OCI-LY7 (cell line): Measurements from ENCODE around the gene AP5S1. TPM values are rescaled to one million over a fixed set of nuclear protein-coding genes. Genes with fewer than 3 reads are reported as not detected.

Experiments used
- BruUV-seq: library from RNA; stranded (reverse); fragments of 400-500 nt; replicated peaks from 2 replicates; lab custom pipeline; 2021; lab: Mats Ljungman, UMichigan
- CTCF ChIA-PET: fragments of 300-600 bp; sonication (Branson Sonifier 250); formaldehyde crosslinking; loops from one replicate; lab custom pipeline; 2022; ENCODE audit warnings: antibody characterized with exemption; ENCODE audit not compliant: unreplicated experiment; lab: Charles Lee
- POLR2A ChIA-PET: fragments of 300-600 bp; sonication (Branson Sonifier 250); formaldehyde crosslinking; loops from one replicate; lab custom pipeline; 2022; ENCODE audit warnings: antibody characterized with exemption; lab: Charles Lee
- DNase-seq: peaks from one replicate; pipeline ENCODE4 v3.0.0-alpha.2; 2015; ENCODE audit warnings: low spot score
- H2AFZ ChIP-seq: fragments of 200-600 bp; sonication (generic), shearing (Covaris generic); 2 replicates; pipeline ENCODE4 v1.6.1; 2014; ENCODE audit warnings: mild to moderate bottlenecking, antibody characterized with exemption, low read length, moderate library complexity
- H3K27ac ChIP-seq: fragments of 200-600 bp; sonication (generic); 2 replicates; pipeline ENCODE4 v1.5.1; 2014; ENCODE audit warnings: mixed run types, low read depth, mild to moderate bottlenecking, moderate library complexity, low read length, inconsistent platforms; ENCODE audit not compliant: poor library complexity, severe bottlenecking
- H3K36me3 ChIP-seq: fragments of 200-600 bp; sonication (generic); 2 replicates; pipeline ENCODE4 v1.6.1; 2014; ENCODE audit warnings: mild to moderate bottlenecking, antibody characterized with exemption, low read length, moderate library complexity, mixed read lengths; ENCODE audit not compliant: insufficient read depth
- H3K4me1 ChIP-seq: fragments of 200-600 bp; sonication (generic); 2 replicates; pipeline ENCODE4 v1.5.1; 2014; ENCODE audit warnings: mild to moderate bottlenecking, low read length; ENCODE audit not compliant: insufficient read depth, poor library complexity, severe bottlenecking
- H3K4me2 ChIP-seq: fragments of 200-600 bp; sonication (generic); 2 replicates; pipeline ENCODE4 v1.6.1; 2014; ENCODE audit warnings: mild to moderate bottlenecking, low read length
- H3K4me3 ChIP-seq: fragments of 200-600 bp; sonication (generic); 2 replicates; pipeline ENCODE4 v1.5.1; 2014; ENCODE audit warnings: mild to moderate bottlenecking, low read depth, low read length; ENCODE audit not compliant: poor library complexity, severe bottlenecking
- H3K79me2 ChIP-seq: fragments of 200-600 bp; sonication (generic); 2 replicates; pipeline ENCODE4 v1.6.1; 2016; ENCODE audit warnings: low read depth, mild to moderate bottlenecking, low read length, moderate library complexity, mixed read lengths; ENCODE audit not compliant: insufficient read depth
- H3K9me2 ChIP-seq: fragments of 200-600 bp; sonication (generic); 2 replicates; pipeline ENCODE4 v1.6.1; 2016; ENCODE audit warnings: mild to moderate bottlenecking, low read length, mixed read lengths; ENCODE audit not compliant: insufficient read depth
- H3K9me3 ChIP-seq: fragments of 200-600 bp; sonication (generic); 2 replicates; pipeline ENCODE4 v1.6.1; 2014; ENCODE audit warnings: mild to moderate bottlenecking, mixed run types, low read length, mixed read lengths
- H4K20me1 ChIP-seq: fragments of 200-600 bp; sonication (generic); 2 replicates; pipeline ENCODE4 v1.6.1; 2014; ENCODE audit warnings: mild to moderate bottlenecking, antibody characterized with exemption, low read length, moderate library complexity, mixed read lengths; ENCODE audit not compliant: insufficient read depth
- CTCF ChIP-seq: fragments of 200-600 bp; sonication (generic); conservative IDR thresholded peaks from 2 replicates; pipeline ENCODE4 v1.5.1; 2014; ENCODE audit warnings: mild to moderate bottlenecking, antibody characterized with exemption, low read length, moderate library complexity, mixed read lengths
- EZH2phosphoT487 ChIP-seq: fragments of 200-600 bp; sonication (generic); IDR thresholded peaks from 2 replicates; pipeline ENCODE4 v1.6.1; 2018; ENCODE audit warnings: low read depth, borderline replicate concordance, mild to moderate bottlenecking, mixed run types, antibody characterized with exemption, low read length, moderate library complexity, mixed read lengths
- intact Hi-C: fragments of 100-400 bp; cut with micrococcal nuclease; formaldehyde crosslinking; loops from one replicate; pipeline ENCODE4 v1.10.0; 2022; ENCODE audit not compliant: unreplicated experiment
- total RNA-seq, 2 experiments: library from RNA; depleted of rRNA in 1 of 2; stranded (reverse); fragments of >200 nt in 1 of 2; shearing (Covaris generic) in 1 of 2; gene quantifications; 2 replicates each; pipeline ENCODE4 v1.2.3, GENCODE V29; 2014 to 2022

The AP5S1 gene
- total RNA-seq, 2 experiments from 2014 or later = 9.8 to 12.1 TPM

DNA sequence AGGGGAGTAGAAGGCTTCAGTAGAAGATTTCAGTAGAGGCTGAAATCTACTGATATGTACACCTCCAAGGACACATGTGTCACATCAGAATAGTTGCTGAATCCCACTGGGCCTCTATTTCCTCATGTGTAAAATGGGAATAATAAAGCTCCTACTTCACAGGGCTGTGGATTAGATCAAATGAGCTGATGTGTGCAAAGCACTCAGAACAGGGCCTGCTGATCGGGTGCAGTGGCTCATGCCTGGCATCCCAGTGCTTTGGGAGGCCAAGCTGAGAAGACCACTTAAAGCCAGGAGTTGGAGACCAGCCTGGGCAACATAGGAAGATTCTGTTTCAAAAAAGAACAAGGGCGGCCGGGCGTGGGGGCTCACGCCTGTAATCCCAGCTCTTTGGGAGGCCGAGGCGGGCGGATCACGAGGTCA lies 8.1 kb upstream of the AP5S1 start:
- Histone ChIP-seq H3K79me2 (no peaks in the 10 kb centered on the region), H3K36me3 (no peaks in the 10 kb centered on the region), H2AFZ (no peak overlapping the region), H3K27ac (no peak overlapping the region), H3K4me3 (no peak overlapping the region), H3K9me2 (no peaks in the 10 kb centered on the region), H3K9me3 (no peaks in the 10 kb centered on the region), H4K20me1 (no peaks in the 10 kb centered on the region), H3K4me1 (peaks cover 15% of the 10 kb centered on the region), H3K4me2 (no peak overlapping the region)
- TF ChIP-seq CTCF = no peak
- no peak for TF ChIP-seq EZH2phosphoT487
- BruUV-seq = no TSS peak
- POLR2A ChIA-PET = interaction anchor here (0.6 to 1.6 kb wide), 3 partner anchors 12 to 356 kb away, joined by 3 to 4 read pairs (median 3); no protein-coding TSS in a partner anchor
- CTCF ChIA-PET = no interaction called here
- intact Hi-C loops = no loop called here
- no peak for DNase-seq

- intact Hi-C loops = no loop called here
- no TSS peak for BruUV-seq
- no peaks in the 10 kb centered on the region for H4K20me1 ChIP-seq
Measured at GRCh38 chr20:3812975-3813847, 7.1 kb upstream of the AP5S1 start.

More at GRCh38 chr20:3812975-3813847, 7.1 kb upstream of the AP5S1 start:
- Histone ChIP-seq H3K4me1 (peaks cover 12% of the 10 kb centered on the region), H3K36me3 (no peaks in the 10 kb centered on the region), H3K9me2 (no peaks in the 10 kb centered on the region), H3K27ac (no peak overlapping the region), H3K79me2 (no peaks in the 10 kb centered on the region), H2AFZ (no peak overlapping the region), H3K4me2 (no peak overlapping the region), H3K4me3 (no peak overlapping the region), H3K9me3 (no peaks in the 10 kb centered on the region)
- no peak for TF ChIP-seq CTCF
- no peak for TF ChIP-seq EZH2phosphoT487
- POLR2A ChIA-PET = interaction anchor here (1.5 to 1.6 kb wide), 2 partner anchors 13 to 32 kb away, joined by 3 to 4 read pairs; no protein-coding TSS in a partner anchor
- CTCF ChIA-PET = interaction anchor here (0.5 kb wide), 1 partner anchor 68 kb away, joined by 7 read pairs; no protein-coding TSS in a partner anchor
- no peak for DNase-seq
